ENCODE data around the gene WSB1.
A peak's percentile ranks its signal among the peaks of the same experiment; 100 is the strongest.
"Not testable (repeated sequence)": the region's sequence is repeated elsewhere in the genome, so short reads cannot be mapped to it uniquely, and the experiment has no call there.

The WSB1 gene, protein sequence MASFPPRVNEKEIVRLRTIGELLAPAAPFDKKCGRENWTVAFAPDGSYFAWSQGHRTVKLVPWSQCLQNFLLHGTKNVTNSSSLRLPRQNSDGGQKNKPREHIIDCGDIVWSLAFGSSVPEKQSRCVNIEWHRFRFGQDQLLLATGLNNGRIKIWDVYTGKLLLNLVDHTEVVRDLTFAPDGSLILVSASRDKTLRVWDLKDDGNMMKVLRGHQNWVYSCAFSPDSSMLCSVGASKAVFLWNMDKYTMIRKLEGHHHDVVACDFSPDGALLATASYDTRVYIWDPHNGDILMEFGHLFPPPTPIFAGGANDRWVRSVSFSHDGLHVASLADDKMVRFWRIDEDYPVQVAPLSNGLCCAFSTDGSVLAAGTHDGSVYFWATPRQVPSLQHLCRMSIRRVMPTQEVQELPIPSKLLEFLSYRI

DNA sequence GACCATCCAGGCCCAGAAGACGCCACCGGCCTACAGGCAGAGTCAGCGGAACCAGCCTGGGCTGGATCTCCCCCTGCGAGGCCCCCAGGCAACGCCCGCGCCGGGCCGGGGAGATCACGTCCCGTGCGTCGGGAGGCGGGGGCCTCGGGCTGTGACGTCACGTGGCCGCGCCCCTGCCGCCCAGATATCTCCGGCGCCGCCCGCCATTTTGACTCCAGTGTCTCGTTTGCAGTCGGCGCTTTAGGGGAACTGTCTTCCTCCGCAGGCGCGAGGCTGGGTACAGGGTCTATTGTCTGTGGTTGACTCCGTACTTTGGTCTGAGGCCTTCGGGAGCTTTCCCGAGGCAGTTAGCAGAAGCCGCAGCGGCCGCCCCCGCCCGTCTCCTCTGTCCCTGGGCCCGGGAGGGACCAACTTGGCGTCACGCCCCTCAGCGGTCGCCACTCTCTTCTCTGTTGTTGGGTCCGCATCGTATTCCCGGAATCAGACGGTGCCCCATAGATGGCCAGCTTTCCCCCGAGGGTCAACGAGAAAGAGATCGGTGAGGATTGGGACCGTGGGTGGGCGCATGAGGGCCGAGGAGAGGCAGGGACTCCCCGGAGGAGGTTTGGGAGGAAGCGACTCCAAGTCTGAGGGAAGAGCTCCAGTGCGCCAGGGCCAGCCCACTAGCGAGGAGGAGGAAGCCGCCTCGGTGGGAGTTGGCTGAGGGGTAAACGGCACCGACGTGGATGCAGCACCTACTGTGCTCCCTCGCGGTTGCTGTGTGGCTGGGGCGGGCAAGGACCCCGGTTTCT is at the start of gene WSB1:
TSS of gene WSB1 (plus strand) at position 217 of the 791 bp plus-strand sequence. CDS start at position 499, 282 bp downstream.
- DNase-seq (ENCODE audit: low read depth): peak; percentile 85

DNA sequence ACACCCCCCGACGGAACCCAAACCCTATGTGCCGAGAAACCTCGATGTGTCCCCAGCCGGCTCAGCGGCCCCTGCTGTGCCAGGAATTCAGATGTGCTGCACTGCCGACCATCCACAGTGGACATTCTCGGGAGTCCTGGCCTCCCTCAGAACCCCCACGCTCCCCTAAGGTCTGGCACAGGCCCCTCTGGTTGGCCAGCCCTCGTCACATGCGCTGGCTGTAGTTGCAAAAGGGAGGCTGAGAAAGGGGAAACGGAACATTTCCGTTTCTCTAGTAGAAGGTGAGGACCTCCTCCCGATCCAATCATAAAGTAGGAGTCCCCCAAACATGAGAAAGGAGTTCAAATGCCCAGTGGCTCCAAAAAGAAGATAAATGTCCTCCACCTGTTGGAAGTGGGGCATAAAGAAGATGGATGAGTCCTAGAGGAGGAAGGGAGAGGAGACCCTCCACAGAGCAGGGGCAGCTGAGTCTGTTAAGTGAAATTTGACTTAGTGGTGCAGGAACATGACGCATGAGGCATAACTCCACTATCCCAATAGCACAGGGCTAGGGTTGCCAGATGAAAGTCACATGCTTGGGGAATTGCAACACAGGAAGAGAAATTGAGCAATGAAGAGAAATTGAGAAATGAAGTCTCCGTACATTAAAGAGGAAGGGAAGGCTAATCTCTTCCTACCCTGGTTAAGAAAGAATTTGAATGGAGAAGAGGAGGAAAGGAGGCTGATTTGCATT is 49.3 kb upstream of the WSB1 start:
- no peak for DNase-seq (ENCODE audit: low read depth)

DNA sequence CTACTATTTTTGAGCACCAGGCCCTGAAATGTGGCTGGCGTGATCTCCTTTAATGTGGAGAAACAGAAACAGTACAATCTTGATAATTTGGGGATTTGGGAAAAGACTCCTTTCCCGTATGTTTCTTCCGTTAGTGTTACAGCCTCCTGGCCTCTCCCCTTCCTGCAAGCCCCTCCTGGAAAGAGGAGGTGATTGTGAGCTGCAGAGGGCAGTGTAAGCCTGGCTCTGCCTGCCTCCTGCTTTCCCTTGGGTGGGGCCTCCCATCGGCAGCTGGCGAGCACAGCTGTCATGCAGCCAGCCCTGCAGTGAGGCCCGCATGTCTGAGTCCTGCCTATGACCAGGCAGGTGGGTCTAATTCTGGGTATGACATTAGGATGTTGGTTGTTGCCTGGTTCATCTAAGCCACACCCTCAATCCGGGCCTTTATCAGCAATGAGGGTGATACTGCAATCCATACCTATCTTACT is 48.7 kb upstream of the WSB1 start:
- DNase-seq (ENCODE audit: low read depth): peak; percentile 8

DNA sequence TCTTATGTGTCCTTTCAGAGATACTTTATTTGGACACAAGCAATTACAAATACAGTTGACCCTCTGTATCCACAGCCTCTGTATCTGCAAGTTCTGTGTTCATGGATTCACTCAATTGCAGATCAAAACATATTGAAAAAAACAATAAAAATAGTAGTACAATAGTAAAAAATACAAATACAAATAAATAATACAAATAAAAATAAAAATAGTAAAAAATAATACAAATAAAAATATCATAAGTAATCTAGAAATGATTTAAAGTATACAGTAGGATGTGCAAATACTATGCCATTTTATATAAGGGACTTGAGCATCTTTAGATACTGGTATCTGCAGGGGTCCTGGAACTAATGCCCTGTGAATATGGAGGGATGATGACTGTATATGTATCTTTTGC is 47.4 kb upstream of the WSB1 start:
- no peak for DNase-seq (ENCODE audit: low read depth)

DNA sequence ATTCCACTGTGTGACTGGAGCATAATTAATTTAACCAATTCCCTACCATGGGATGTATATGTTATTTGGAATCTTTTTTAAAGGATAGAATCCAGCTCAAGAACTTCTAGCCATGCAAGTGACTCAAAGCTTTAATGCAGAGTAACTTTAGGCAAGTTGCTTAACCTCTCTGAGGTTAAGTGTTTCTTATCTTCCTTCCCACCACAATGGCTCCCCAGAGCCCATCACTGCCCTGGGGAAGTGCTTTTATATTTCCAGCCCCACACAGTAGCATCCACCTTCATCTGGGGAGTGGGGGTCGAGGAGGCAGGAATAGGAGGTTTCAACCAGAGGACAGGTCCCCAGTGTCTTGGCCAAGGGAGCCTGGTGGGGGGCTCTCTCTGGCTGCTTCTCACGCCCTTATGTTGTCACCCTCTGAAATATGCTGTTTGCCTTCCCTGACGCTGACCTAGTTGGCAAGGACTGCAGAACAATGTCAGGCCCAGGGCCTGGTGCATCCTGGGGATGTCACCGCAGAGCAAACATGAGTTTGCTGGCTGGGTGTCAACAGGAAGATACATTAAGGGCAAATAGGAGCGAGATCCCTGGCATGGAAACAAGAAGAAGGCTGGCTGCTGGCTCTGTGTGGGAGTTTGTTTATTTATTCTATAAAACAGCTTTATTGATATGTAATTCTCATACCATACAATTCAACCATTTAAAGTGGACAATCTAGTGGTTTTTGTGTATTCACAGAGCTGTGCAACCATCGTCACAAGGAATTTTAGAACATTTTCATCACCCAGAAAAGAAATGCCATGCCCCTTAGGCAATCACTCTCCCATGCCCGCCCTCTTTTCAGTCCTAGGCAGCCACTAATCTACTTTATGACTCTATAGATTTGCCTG is 46.6 kb upstream of the WSB1 start:
- no peak for DNase-seq (ENCODE audit: low read depth)

DNA sequence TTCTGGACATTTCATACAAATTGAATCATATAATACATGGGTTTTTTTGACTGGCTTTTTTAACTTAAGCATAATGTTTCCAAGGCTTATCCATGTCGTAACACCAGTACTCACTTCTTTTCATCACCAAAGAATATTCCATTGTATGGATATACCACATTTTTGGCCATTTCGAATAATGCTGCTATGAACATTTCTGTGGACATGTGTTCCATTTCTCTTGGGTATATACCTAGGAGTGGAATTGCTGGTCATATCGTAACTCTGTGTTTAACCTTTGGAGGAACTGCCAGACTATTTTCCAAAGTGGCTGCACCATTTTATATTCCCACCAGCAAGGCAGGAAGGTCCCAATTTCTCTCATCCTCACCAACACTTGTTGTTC is 46.0 kb upstream of the WSB1 start:
- no peak for DNase-seq (ENCODE audit: low read depth)

DNA sequence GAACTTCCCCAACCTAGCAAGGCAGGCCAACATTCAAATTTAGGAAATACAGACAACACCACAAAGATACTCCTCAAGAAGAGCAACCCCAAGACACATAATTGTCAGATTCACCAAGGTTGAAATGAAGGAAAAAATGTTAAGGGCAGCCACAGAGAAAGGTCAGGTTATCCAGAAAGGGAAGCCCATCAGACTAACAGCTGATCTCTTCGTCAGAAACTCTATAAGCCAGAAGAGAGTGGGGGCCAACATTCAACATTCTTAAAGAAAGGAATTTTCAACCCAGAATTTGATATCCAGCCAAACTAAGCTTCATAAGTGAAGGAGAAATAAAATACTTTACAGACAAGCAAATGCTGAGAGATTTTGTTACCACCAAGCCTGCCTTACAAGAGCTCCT is 43.1 kb upstream of the WSB1 start:
- not testable (repeated sequence) for DNase-seq (ENCODE audit: low read depth)

DNA sequence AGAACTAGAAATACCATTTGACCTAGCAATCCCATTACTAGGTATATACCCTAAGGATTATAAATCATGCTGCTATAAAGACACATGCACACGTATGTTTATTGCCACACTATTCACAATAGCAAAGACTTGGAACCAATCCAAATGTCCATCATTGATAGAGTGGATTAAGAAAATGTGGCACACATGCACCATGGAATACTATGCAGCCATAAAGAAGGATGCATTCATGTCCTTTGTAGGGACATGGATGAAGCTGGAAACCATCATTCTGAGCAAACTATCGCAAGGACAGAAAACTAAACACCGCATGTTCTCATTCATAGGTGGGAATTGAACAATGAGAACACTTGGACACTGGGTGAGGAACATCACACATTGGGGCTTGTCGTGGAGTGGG is 39.1 kb upstream of the WSB1 start:
- not testable (repeated sequence) for DNase-seq (ENCODE audit: low read depth)

DNA sequence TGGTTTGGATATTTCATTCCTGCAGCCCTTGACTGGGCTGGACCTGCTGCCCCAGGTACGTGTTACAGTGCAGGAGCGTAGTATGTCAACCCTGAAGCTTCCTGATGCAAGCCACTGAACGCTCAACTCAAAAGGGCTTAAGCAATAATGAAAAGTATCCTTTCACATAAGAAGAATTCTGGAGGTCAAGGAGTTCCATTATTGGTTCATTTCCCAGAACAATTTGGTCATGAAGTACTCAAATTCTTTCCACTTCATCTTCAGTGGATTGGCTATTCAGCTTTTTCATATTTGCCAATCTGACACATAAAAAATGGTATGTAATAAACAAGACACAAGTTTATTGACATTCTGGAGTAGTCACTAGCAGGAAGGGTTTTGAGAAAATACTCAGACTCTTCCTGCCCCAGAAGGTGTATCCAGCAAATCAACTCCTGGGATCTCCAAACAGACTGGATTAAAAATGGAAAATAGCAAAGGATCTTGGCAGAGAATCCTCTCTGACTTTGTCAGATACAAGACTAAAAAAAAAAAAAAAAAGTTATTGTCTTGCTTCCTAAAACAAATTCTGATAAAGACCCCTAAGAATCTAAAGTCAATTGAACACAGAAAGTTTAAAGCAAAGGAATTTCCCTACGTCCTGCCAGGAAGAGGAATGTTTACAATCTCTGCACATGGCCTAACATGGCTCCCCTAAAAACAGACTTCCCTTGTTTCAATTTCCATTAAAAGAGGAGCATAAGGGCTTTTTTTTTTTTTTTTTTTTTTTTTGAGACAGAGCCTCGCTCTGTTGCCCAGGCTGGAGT is 37.5 kb upstream of the WSB1 start:
- no peak for DNase-seq (ENCODE audit: low read depth)

DNA sequence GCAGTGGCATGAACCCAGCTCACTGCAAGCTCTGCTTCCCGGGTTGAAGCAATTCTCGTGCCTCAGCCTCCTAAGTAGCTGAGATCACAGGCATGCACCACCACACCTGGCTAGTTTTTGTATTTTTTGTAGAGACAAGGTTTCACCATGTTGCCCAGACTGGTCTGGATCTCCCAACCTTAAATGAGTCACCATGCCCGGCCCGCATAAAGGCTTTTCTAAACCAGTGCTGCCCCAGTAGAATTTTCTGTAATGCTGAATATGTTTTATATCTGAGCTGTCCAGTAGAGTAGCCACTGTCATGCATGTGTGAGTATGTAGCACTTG is 36.9 kb upstream of the WSB1 start:
- no peak for DNase-seq (ENCODE audit: low read depth)

DNA sequence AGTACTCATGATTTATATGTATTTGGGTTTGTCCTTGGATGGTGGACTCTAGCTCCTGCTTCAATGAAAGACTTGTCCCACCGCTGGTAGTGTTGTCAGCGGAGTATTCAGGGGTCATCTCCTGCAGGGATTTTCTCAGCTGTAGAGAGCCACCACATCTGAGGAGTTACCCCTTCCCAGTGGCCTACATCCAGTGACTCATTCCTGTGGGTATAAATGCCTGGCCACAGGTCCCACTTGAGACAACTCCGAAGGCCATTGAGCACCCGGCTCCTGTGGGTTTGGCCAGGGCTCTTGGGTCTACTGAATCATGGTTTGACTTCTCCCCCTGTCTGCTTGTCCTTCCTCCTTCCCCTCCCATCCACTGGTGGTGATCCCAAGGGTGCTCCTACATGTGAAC is 34.6 kb upstream of the WSB1 start:
- DNase-seq (ENCODE audit: low read depth): no peak

DNA sequence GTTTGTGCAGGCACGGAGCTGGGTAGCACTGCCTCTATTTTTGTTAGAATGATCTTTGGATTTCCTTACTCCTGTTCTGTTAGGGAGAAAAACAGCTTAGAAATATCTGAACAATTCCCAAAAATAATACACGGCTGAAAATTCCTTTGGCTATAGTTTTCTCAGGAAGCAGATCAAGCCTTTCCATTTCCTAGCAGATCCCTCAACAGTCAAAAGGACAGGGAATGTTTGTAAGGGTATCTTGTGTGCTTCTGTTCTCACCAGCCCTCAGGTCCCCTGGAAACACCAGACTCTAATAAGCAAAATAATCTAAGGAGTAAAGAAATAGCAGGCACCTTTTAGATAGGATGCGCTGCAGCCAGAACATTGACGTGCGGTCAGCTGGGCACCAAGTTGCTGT is 30.5 kb upstream of the WSB1 start:
- no peak for DNase-seq (ENCODE audit: low read depth)

DNA sequence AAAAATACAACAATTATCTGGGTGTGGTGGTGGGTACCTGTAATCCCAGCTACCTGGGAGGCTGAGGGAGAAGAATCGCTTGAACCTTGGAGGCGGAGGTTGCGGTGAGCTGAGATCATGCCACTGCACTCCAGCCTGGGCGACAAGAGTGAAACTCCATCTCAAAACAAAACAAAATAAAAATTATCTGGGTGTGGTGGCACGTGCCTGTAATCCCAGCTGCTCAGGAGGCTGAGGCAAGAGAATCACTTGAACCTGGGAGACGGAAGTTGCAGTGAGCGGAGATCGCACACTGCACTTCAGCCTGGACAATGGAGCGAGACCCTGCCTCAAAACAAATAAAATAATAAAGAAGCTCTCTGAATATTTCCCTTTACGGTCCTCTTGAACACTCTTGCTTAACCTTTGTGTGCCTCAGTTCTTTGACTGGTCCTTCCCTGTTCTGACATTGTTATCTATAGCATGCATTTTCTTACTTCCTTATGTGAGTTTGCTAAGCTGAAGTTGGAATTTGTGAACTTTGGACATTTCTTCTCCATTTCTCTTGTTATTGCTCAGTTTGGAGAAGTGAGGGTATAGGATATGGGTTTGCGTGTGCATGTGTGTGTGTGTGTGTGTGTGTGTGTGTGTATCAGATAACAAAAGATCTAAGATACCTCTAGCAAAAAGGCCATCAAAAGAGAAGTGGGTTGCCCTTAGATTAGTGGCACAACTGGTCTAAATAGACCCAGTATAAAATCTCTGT is 29.7 kb upstream of the WSB1 start:
- no peak for DNase-seq (ENCODE audit: low read depth)

DNA sequence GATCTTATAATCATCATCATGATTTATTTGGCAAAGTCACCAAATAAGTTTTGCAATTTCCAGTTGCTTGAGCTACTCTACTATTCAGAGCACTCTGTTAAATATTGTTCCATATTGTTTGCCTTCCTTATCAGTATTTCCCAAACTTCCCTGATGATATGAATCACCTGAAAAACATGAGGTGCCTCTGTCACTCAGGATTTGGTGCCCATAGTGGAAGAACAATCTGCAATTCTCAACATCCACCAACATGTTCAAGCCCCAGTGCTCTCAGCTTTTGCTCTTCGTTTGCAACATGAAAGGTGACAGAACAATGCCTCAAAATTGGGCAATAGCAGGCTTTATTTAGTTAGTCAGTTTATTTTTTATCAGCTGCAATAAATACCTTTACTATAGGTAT is 28.6 kb upstream of the WSB1 start:
- DNase-seq (ENCODE audit: low read depth): no peak

DNA sequence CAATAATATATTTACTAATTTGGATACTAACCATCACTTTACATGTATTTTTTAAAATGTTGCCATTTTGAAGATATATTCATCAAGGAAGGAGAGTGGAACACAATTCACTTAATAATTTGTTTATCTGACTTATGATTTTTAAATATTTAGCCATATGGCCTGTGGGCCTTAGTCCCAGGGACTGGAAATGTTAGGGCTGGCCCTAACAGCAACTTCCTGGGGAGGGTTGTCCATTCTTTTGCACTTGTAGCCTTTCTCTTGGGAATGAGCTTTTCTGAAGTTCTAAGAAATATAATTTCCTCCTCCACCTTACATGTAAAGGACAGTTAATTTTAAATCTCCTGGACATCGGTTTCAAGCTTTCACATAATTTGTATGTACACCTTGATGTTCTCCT is 27.7 kb upstream of the WSB1 start:
- no peak for DNase-seq (ENCODE audit: low read depth)

DNA sequence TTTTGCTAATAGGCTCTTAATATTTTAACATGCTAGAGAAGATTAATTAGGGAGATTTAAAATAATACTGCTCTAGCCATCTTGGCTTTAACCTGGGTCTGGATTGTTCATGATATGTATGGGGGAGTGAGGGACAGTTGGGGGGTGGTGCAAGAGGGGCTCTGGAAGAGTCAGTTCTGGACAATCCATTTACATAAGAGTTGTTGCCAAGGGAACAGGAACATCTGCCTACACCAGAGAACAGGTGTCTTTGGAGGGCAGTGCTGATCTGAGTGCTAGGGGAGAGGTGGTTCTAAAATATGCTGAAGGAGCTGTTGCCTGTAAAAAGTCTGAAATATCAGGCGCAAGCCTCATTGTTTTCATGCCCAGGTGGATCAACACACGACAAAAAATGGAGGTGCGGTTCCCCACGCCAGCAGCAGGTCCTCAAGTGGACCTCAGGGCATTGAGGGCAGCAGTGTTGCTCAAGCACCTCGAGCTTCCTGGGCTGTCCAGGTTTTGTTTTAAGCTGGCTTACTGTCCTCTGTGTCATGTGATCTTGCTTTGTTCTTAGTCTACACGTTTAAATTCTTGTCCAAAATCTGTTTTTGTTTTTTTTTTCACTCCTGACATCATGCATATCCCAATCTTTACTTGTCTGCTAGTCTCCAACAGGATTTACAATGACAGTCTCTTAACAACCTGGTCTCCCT is 25.4 kb upstream of the WSB1 start:
- DNase-seq (ENCODE audit: low read depth): no peak

DNA sequence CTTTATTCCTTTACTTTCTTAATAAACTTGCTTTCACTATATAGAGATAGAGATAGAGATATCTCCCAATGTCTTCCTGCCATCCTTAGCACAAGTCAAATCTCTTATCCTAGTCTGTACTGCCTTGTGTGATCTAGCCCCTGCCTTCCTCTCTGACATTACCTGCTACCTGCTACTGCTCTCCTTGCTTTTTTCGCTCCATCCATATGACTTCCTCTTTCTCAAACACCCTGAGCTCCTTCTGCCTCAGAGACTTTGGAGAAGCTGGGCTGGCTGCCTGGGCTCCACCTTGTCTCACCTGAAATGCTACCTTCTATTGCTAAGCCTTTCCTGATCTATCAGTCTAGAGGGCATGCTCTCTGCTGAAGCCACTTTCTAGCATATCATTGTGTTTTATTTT is 24.7 kb upstream of the WSB1 start:
- DNase-seq (ENCODE audit: low read depth): no peak

DNA sequence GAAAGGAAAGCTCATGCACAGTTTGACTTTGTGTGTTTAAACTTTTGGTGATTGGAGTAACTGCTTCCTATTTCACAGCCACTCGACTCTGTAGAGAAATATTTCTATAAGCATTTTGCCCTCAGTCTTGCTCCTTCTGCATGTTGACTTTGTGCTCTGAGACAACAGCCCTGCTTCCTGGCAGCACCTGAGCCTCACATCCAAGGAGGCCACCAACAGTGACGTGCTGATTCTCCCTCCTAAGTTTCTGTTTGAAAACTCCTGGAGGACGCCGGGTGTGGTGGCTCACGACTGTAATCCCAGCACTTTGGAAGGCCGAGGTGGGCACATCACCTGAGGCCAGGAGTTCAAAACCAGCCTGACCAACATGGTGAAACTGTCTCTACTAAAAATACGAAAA is 23.9 kb upstream of the WSB1 start:
- no peak for DNase-seq (ENCODE audit: low read depth)

DNA sequence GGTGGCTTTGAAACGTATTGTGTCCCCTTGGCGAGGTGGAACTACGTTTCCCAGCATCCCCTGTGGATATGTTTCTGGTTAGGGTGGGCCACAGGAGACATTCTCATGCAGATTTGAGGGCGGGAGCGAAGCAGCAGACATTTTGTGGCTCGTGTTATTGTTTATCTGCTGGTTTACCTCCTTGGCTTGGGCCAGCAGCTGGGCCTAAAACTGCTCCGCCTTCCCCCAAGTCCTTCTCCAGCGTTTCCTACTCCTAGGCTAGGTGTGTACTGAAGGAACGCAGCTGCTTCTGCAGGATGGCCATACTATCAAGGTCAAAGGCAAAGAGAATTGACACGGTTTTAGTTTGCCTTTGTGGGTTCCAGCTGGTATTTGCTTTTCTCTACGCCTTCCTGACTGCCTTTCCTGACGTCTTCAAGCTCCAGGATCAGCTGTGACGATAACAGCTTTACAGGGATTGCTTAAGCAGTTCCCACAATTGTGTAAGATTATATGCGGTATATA is 17.2 kb upstream of the WSB1 start:
- DNase-seq (ENCODE audit: low read depth): no peak
